DND-41 (cell line): ENCODE results near the gene NFIB.

ENCODE experiments used
- ATAC-seq: fragments of 200-7000 bp; cut with Tn5 transposase; 3 replicates; pipeline ENCODE4 v1.9.1; 2021; ENCODE audit warnings: low read depth; ENCODE audit not compliant: insufficient read depth
- DNase-seq: peaks from one replicate; pipeline ENCODE4 v3.0.0-alpha.2; 2020
- H2AFZ ChIP-seq: 2 replicates; pipeline ENCODE4 v1.6.0; 2012; ENCODE audit warnings: low read depth, low read length
- H3K27ac ChIP-seq: 2 replicates; pipeline ENCODE4 v1.5.1; 2012; ENCODE audit warnings: low read length, inconsistent platforms
- H3K27me3 ChIP-seq: fragments of 200-600 bp; sonication (generic); 2 replicates; pipeline ENCODE4 v1.6.0; 2012; ENCODE audit warnings: low read length, mild to moderate bottlenecking, inconsistent platforms; ENCODE audit not compliant: insufficient read depth, poor library complexity
- H3K36me3 ChIP-seq: 2 replicates; pipeline ENCODE4 v1.5.1; 2012; ENCODE audit warnings: low read length, inconsistent platforms; ENCODE audit not compliant: insufficient read depth
- H3K4me1 ChIP-seq: 2 replicates; pipeline ENCODE4 v1.5.1; 2012; ENCODE audit warnings: mild to moderate bottlenecking, low read length; ENCODE audit not compliant: insufficient read depth
- H3K4me2 ChIP-seq: 2 replicates; pipeline ENCODE4 v1.6.0; 2012; ENCODE audit warnings: mild to moderate bottlenecking, moderate library complexity, low read length, inconsistent platforms; ENCODE audit not compliant: insufficient read depth
- H3K4me3 ChIP-seq, 2 experiments: fragments of 200-600 bp in 1 of 2; shearing (Covaris generic) in 1 of 2; 2 replicates each; pipeline ENCODE4 v1.5.1; 2012 to 2016; ENCODE audit warnings: inconsistent platforms in 2 of 2, low read length in 2 of 2, mild to moderate bottlenecking in 2 of 2, low read depth in 1 of 2, moderate library complexity in 1 of 2
- H3K79me2 ChIP-seq: 2 replicates; pipeline ENCODE4 v1.6.0; 2012; ENCODE audit warnings: low read length, inconsistent platforms; ENCODE audit not compliant: insufficient read depth
- H3K9ac ChIP-seq: 2 replicates; pipeline ENCODE4 v1.6.0; 2012; ENCODE audit warnings: low read depth, mild to moderate bottlenecking, inconsistent platforms, low read length, moderate library complexity
- H3K9me3 ChIP-seq: 2 replicates; pipeline ENCODE4 v1.5.1; 2012; ENCODE audit warnings: low read length, moderate library complexity, mild to moderate bottlenecking, inconsistent platforms; ENCODE audit not compliant: insufficient read depth, severe bottlenecking
- H4K20me1 ChIP-seq: 2 replicates; pipeline ENCODE4 v1.6.0; 2012; ENCODE audit warnings: low read length; ENCODE audit not compliant: insufficient read depth
- CTCF ChIP-seq: IDR thresholded peaks from 2 replicates; pipeline ENCODE4 v1.5.1; 2012; ENCODE audit warnings: borderline replicate concordance, low read length, moderate library complexity, mild to moderate bottlenecking; ENCODE audit not compliant: poor library complexity, severe bottlenecking; ENCODE audit errors: extremely low read depth
- EZH2 ChIP-seq: IDR thresholded peaks from 3 replicates; pipeline ENCODE4 v1.6.1; 2012; ENCODE audit warnings: borderline replicate concordance, low read depth, mild to moderate bottlenecking, moderate library complexity, low read length, inconsistent platforms; ENCODE audit not compliant: severe bottlenecking

NFIB gene

GRCh38 chr9:14307989-14308852 lies 5.7 kb downstream of the NFIB start:
- Histone ChIP-seq H3K9me3 (no peaks in the 10 kb centered on the region), H3K36me3 (no peaks in the 10 kb centered on the region), H3K27me3 (no peaks in the 10 kb centered on the region), H3K4me2 (no peak overlapping the region), H3K79me2 (no peaks in the 10 kb centered on the region), H3K4me3 (no peak overlapping the region), H3K9ac (no peak overlapping the region), H2AFZ (no peak overlapping the region), H3K4me1 (no peaks in the 10 kb centered on the region; the same call in 1 of the 2 replicates), H4K20me1 (no peaks in the 10 kb centered on the region), H3K27ac (no peak overlapping the region)
- DNase-seq (no peak), ATAC-seq (no peak)
- TF ChIP-seq EZH2 (no peak), CTCF (no peak)

- no peak for TF ChIP-seq CTCF
- TF ChIP-seq EZH2 = no peak
- Histone ChIP-seq H3K9ac (no peak overlapping the region), H4K20me1 (no peaks in the 10 kb centered on the region), H2AFZ (no peak overlapping the region), H3K4me3 (no peak overlapping the region), H3K4me1 (no peaks in the 10 kb centered on the region; the same call in 1 of the 2 replicates), H3K9me3 (no peaks in the 10 kb centered on the region), H3K27ac (no peak overlapping the region), H3K36me3 (no peaks in the 10 kb centered on the region), H3K79me2 (no peaks in the 10 kb centered on the region), H3K4me2 (no peak overlapping the region), H3K27me3 (no peaks in the 10 kb centered on the region)
- DNase-seq (no peak), ATAC-seq (no peak)
Observed at GRCh38 chr9:14306672-14307660, 7.0 kb downstream of the NFIB start.

GRCh38 chr9:14306188-14306587 lies 7.8 kb downstream of the NFIB start:
- Histone ChIP-seq H3K4me2 (no peak overlapping the region), H3K9ac (no peak overlapping the region), H4K20me1 (no peaks in the 10 kb centered on the region), H3K9me3 (no peaks in the 10 kb centered on the region), H2AFZ (no peak overlapping the region), H3K4me1 (no peaks in the 10 kb centered on the region; the same call in 1 of the 2 replicates), H3K27me3 (no peaks in the 10 kb centered on the region), H3K79me2 (no peaks in the 10 kb centered on the region), H3K36me3 (no peaks in the 10 kb centered on the region), H3K4me3 (no peak overlapping the region), H3K27ac (no peak overlapping the region)
- no peak for TF ChIP-seq CTCF
- no peak for TF ChIP-seq EZH2
- no peak for DNase-seq
- ATAC-seq = no peak
